ENCODE results near the gene GORAB.

The GORAB gene

DNA sequence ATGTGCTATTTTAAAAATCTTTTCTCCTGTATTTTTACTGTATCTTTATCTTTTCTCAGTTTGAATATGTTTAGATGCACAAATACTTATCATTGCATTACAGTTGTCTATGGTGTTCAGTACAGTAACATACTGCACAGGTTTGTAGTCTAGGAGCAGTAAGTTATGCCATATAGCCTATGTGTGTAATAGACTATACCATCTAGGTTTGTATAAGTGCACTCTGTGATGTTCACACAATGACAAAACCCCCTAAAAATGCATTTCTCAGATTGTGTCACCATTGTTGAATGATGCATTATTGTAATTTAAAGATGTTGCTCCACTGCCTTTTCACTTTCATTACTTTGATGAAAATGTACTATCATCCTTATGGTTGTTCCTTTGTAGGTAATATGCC is 67.1 kb downstream of the GORAB start:
- TF ChIP-seq, protein P1, sequence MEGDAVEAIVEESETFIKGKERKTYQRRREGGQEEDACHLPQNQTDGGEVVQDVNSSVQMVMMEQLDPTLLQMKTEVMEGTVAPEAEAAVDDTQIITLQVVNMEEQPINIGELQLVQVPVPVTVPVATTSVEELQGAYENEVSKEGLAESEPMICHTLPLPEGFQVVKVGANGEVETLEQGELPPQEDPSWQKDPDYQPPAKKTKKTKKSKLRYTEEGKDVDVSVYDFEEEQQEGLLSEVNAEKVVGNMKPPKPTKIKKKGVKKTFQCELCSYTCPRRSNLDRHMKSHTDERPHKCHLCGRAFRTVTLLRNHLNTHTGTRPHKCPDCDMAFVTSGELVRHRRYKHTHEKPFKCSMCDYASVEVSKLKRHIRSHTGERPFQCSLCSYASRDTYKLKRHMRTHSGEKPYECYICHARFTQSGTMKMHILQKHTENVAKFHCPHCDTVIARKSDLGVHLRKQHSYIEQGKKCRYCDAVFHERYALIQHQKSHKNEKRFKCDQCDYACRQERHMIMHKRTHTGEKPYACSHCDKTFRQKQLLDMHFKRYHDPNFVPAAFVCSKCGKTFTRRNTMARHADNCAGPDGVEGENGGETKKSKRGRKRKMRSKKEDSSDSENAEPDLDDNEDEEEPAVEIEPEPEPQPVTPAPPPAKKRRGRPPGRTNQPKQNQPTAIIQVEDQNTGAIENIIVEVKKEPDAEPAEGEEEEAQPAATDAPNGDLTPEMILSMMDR (IDR thresholded peaks at IDR 0.05), result no peak
- TF ChIP-seq ZFX (IDR thresholded peaks at IDR 0.05; ENCODE audit: borderline replicate concordance), result no peak
- no peak overlapping the region for H3K27ac ChIP-seq

DNA sequence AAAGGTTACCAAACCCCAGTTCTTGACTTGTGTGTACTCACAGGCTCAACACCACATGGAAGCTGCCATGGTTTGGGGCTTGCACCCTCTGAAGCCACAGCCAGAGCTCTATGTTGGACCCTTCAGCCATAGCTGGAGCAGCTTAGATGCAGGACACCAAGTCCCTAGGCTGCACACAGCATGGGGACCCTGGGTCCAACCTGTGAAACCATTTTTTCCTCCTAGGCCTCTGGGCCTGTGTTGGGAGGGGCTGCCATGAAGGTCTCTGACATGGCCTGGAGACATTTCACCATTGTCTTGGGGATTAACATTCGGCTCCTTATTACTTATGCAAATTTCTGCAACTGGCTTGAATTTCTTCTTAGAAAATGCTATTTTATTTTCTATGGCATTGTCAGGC is 69.9 kb downstream of the GORAB start:
- no peak for TF ChIP-seq ZFX (IDR thresholded peaks at IDR 0.05; ENCODE audit: borderline replicate concordance)
- TF ChIP-seq, protein P1 (IDR thresholded peaks at IDR 0.05), result no peak
- H3K27ac ChIP-seq, result no peak overlapping the region
